Measurements from ENCODE around the gene LIN9.
"Not testable (repeated sequence)": the region's sequence is repeated elsewhere in the genome, so short reads cannot be mapped to it uniquely, and the experiment has no call there.

Gene LIN9

GRCh38 chr1:226268421-226269124, 40.4 kb downstream of the LIN9 start:
- no peak for DNase-seq

GRCh38 chr1:226261818-226262217, 47.1 kb downstream of the LIN9 start:
- no peak for DNase-seq

DNA sequence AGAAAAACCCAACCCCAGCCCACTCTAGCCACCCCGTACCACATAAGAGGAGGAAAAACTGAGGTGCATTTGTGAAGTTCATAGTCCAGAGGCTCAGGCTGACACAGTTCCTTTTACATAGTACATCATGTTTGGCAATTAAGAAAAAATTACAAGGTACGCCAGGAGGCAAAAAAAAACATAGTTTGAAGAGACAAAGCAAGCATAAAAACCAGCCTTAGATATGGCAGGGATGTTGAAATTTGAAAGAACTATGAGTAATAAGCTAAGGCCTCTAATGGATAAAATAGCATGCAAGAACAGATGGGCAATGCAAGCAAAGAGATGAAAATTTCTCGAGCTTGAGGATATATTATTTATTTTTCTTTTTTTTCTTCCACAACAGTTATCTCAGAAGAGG, 53.6 kb downstream of the LIN9 start:
- no peak for DNase-seq

DNA sequence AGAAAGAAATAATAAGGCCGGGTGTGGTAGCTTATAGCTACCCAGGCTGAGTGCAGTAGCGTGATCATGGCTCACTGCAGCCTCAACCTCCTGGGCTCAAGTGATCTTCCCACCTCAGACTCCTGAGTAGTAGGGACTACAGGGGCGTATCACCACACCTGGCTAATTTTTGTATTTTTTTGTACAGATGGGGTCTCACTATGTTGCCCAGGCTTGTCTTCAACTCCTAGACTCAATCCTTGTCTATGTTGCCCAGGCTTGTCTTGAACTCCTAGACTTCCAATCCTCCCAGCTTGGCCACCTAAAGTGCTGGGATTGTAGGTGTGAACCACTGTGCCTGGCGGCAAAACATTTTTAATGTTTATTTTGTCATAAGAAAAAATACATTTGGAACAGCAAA, 55.0 kb downstream of the LIN9 start:
- DNase-seq, result no peak

- DNase-seq, result not testable (repeated sequence)
These were observed 56.1 kb downstream of the LIN9 start for GRCh38 chr1:226252841-226253240.

GRCh38 chr1:226250511-226250910, 58.5 kb downstream of the LIN9 start:
- no peak for DNase-seq

DNA sequence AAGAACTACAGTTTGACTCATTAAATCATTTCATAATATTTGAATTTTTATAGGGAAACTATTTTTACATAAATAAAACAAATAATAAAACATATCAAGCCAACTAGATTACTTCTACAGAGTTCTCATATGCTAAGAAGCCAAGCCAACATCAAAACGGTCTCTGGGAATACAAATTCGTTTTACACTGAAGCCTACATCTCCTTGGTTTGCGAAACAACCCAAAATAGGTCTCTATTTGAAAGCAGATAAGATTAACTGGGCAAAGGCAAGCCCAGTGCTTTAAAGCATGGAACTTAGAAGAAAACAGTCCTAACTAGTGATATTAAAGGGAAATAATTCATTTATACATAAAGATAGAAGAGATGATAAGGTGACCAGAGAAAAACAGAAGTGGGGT, 60.2 kb downstream of the LIN9 start:
- no peak for DNase-seq

DNA sequence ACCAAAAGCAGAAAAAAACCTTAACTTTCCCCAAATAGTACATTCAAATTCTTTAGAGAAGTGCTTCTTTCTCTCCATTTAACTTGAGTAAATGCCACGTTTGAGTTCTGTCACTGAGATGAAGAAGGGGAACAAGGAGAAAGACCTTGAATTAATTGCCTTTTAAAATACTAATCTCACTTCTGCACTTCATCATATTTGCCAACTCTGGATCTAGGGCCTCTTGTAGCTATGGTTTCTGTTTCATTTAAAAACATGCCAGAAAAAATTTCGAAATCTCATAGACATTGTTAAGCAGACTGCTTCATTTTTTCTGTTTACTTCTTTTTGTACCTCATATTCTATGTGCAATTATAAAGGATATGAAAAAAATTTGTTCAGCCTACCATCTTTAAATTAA, 60.9 kb downstream of the LIN9 start:
- no peak for DNase-seq

- no peak for DNase-seq
These were observed 69.5 kb downstream of the LIN9 start for GRCh38 chr1:226239421-226239820.

GRCh38 chr1:226236826-226237225, 72.1 kb downstream of the LIN9 start:
- DNase-seq, result no peak

- no peak for DNase-seq
These were observed 75.2 kb downstream of the LIN9 start for GRCh38 chr1:226233806-226234205.

GRCh38 chr1:226233293-226233692, 75.7 kb downstream of the LIN9 start:
- DNase-seq, result no peak

DNA sequence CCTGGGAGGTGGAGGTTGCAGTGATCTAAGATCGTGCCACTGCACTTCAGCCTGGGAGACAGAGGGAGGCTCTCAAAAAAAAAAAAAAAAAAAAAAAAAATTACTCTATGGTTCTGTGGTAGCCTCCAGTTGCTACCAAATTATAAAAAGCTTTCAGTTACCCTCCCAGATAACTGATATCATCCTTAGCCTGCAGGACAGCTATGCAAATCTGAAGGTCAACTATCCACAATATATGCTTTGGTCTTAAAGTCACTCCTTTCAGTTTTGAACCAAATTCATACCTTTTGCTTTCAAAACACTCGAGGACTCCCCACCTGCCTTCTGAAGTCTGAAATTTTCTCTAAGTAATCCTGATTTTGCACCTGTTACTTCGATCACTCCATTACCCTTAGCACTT, 82.4 kb downstream of the LIN9 start:
- DNase-seq, result no peak

DNA sequence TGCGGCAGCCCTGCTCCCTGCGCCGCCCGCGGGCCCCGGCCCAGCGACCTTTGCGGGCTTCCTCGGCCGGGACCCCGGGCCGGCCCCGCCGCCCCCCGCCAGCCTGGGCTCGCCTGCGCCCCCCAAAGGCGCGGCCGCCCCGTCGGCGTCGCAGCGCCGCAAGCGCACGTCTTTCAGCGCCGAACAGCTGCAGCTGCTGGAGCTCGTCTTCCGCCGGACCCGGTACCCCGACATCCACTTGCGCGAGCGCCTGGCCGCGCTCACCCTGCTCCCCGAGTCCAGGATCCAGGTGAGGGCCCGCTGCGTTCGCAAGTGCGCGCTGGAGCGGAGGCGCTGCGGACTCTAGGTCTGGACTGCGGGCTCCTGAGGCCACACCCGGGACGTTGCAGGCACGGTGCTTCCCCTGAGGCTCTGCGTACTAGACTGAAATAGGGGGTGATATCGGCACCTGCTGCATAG, 85.1 kb downstream of the LIN9 start:
- DNase-seq, result no peak

- no peak for DNase-seq
These were observed 85.7 kb downstream of the LIN9 start, which contains the start of gene MIXL1 for GRCh38 chr1:226223157-226223785. Gene MIXL1 (plus strand): TSS chr1:226223664. CDS start chr1:226223682, 18 bp downstream.

DNA sequence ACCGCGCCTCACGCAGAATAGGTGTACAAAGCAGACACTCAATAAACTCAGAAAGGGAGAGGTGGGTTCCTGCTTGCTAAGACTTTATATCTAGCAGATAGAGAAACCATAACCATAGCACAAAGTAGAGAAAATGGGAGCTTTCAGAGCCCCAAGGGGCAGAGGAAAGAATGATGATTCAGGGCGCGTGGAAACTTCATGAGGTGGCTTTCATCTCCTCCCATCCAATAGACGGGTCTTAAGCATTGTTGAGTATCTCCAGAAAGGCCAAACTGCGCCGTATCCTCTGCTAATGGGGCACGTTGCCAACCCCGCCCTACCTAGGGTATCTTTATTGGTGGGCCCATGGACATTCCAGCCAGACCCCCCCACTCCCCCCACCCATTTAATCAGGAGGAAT, 86.3 kb downstream of the LIN9 start:
- no peak for DNase-seq

- DNase-seq, result no peak
These were observed 88.3 kb downstream of the LIN9 start for GRCh38 chr1:226220473-226221189.

- no peak for DNase-seq
These were observed 91.7 kb downstream of the LIN9 start for GRCh38 chr1:226217273-226217672.

GRCh38 chr1:226216056-226216455, 92.9 kb downstream of the LIN9 start:
- DNase-seq, result no peak

GRCh38 chr1:226215239-226215638, 93.7 kb downstream of the LIN9 start:
- no peak for DNase-seq

DNA sequence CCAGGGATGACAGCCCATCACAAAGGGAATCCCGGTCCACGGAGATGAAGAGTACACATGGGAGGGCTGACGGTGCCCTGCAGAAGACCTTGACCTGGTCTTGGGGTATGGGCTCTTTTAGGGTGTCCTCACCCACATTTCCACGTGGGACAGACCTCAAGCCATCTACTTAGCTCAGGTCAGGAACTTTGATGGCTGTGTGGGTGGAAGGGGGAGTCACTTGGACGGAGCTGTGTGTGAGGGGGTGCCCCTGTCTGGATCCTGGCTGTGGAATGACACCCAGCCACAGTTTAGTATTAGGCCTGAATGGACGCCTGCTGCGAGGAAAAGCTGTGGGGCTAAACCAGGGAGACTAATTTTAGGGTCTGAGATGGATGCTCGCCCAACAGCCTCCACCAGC, 96.4 kb downstream of the LIN9 start:
- DNase-seq, result no peak

DNA sequence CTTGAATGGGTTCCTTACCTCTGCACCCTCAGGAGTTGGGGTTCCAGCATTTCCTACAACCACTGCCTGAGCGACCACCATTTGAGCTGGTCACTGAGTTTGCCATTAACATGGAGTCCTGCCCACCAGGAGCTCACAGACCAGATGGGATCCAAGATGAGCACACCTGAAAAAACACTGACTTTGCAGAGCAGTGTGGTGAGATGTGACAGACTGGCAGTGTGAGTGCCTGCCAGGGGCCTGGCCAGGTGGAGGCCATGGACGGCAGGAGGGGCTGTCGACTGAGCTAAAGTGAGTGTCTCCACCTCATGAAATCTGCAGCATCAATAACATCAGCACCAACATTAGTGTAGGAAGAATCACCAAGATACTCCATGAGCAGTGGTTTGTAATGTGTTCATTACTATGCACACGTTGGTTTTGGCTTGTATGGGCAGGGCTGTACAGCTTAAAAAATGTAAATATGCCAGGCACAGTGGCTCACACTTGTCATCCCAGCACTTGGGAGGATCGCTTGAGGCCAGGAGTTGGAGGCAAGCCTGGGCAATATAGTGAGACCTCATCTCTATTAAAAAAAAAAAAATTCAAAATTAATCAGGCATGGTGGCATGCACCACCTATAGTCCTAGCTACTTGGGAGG, 97.7 kb downstream of the LIN9 start:
- no peak for DNase-seq

DNA sequence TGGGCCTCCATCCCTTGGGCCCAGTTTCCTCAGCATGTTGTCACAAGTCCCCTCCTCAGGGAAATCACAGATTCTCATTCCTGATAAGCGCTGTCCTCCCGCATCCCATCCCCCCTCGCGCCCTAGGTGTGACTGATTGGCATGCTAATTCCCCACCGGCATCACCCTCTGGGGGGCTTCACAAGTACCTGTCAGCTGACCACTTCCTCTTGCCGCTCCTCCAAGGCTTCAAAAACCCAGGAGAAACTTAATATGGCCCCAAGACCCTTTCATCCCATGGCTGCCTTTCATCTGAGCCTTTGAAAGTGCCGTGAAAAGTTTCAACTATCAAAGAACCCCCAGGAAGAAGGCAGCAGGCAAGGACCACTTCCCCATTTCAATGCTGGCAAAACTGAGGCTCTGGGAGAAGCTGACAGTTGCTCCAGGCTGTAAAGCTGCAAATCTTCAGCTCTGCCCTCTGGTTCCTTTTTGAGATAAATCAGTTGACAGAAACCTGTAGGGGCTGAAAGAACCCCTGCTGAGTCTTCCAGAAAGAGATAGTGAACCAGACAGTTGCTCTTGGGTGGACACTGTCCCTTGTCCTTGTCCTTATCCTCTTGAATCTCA, 98.3 kb downstream of the LIN9 start:
- no peak for DNase-seq
